ENCODE data around the gene ENOPH1. TPM values are rescaled to one million over a fixed set of nuclear protein-coding genes. Genes with fewer than 3 reads are reported as not detected.

ENOPH1 gene
- total RNA-seq, 1 experiment from 2014 or later: 78.3 TPM

- TF ChIP-seq USF2 (CRISPR knock-in tag; IDR thresholded peaks at IDR 0.05) (no peak), ZNF219 (CRISPR knock-in tag; IDR thresholded peaks at IDR 0.05; ENCODE audit: borderline replicate concordance) (0 out of 2 replicates have a peak, but pooled peaks have one; percentile 58)
Measured at GRCh38 chr4:82429728-82430192, 630 bp upstream of the ENOPH1 start (continued).

- POLR2A ChIA-PET: interaction anchor here (0.6 to 1.5 kb wide), 4 partner anchors 9 to 140 kb away, joined by 3 to 4 read pairs (median 4); partner anchors contain the start of gene HNRNPD
- DNase-seq (ENCODE audit: low spot score) (peak; percentile 60), ATAC-seq (no peak)
- Mint-ChIP-seq H3K27ac (peak overlapping the region; percentile 95), H3K4me3 (peak overlapping the region; percentile 93), H3K27me3 (ENCODE audit: low read depth) (no peaks in the 10 kb centered on the region; the same call in 1 of the 2 replicates), H3K9me3 (no peaks in the 10 kb centered on the region), H3K36me3 (peaks cover 53% of the 10 kb centered on the region), H3K4me1 (peaks cover 52% of the 10 kb centered on the region)
- TF ChIP-seq CREM (CRISPR knock-in tag; IDR thresholded peaks at IDR 0.05) (0 out of 2 replicates have a peak, but pooled peaks have one; percentile 7), CREB1 (CRISPR knock-in tag; IDR thresholded peaks at IDR 0.05) (no peak), ETV6 (CRISPR knock-in tag; IDR thresholded peaks at IDR 0.05) (0 out of 2 replicates have a peak, but pooled peaks have one; percentile 5), FOXP4 (CRISPR knock-in tag; IDR thresholded peaks at IDR 0.05) (peak; percentile 8; the same call in 1 of the 2 replicates), USF1 (CRISPR knock-in tag; IDR thresholded peaks at IDR 0.05) (no peak), ZNF416 (CRISPR knock-in tag; IDR thresholded peaks at IDR 0.05) (0 out of 2 replicates have a peak, but pooled peaks have one; percentile 54)
- CTCF ChIA-PET: interaction anchor here (0.6 to 1.0 kb wide), 4 partner anchors 10 to 146 kb away, joined by 3 to 5 read pairs (median 4); no protein-coding TSS in a partner anchor
Measured at GRCh38 chr4:82430964-82431745, 765 bp downstream of the ENOPH1 start.

- peaks cover 50% of the 10 kb centered on the region for H3K36me3 Mint-ChIP-seq
- H3K9me3 Mint-ChIP-seq: no peaks in the 10 kb centered on the region
- peak overlapping the region; percentile 93 for H3K4me3 Mint-ChIP-seq
- ATAC-seq: no peak
- H3K4me1 Mint-ChIP-seq: peaks cover 49% of the 10 kb centered on the region
- no peak for DNase-seq (ENCODE audit: low spot score)
- H3K27me3 Mint-ChIP-seq (ENCODE audit: low read depth): no peaks in the 10 kb centered on the region; the same call in 1 of the 2 replicates
- CTCF ChIA-PET: interaction anchor here (1.0 kb wide), 1 partner anchor 147 kb away, joined by 5 read pairs; no protein-coding TSS in a partner anchor
- POLR2A ChIA-PET: interaction anchor here (0.6 to 1.5 kb wide), 3 partner anchors 10 to 603 kb away, joined by 3 to 4 read pairs (median 4); no protein-coding TSS in a partner anchor
- H3K27ac Mint-ChIP-seq: no peak overlapping the region
- TF ChIP-seq NFATC4 (CRISPR knock-in tag; IDR thresholded peaks at IDR 0.05) (no peak), SMAD3 (CRISPR knock-in tag; IDR thresholded peaks at IDR 0.05; ENCODE audit: borderline replicate concordance) (no peak), TEAD1 (CRISPR knock-in tag; IDR thresholded peaks at IDR 0.05) (no peak), TEAD4 (CRISPR knock-in tag; IDR thresholded peaks at IDR 0.05) (no peak), NFE2L1 (CRISPR knock-in tag; IDR thresholded peaks at IDR 0.05) (no peak), CREB1 (CRISPR knock-in tag; IDR thresholded peaks at IDR 0.05) (no peak), JAZF1 (CRISPR knock-in tag; IDR thresholded peaks at IDR 0.05) (no peak), ATF2 (CRISPR knock-in tag; IDR thresholded peaks at IDR 0.05; ENCODE audit: borderline replicate concordance, low read depth) (no peak), ESRRA (CRISPR knock-in tag; IDR thresholded peaks at IDR 0.05; ENCODE audit: borderline replicate concordance) (no peak), USF2 (CRISPR knock-in tag; IDR thresholded peaks at IDR 0.05) (no peak), GABPB1 (CRISPR knock-in tag; IDR thresholded peaks at IDR 0.05) (no peak), RORB (CRISPR knock-in tag; IDR thresholded peaks at IDR 0.05) (no peak), STAT6 (CRISPR knock-in tag; conservative IDR thresholded peaks at IDR 0.05; ENCODE audit: low read depth) (no peak), EMX1 (CRISPR knock-in tag; IDR thresholded peaks at IDR 0.05) (no peak), HMGXB4 (CRISPR knock-in tag; IDR thresholded peaks at IDR 0.05) (no peak)
Measured at GRCh38 chr4:82431831-82432230, 1.4 kb downstream of the ENOPH1 start.

All from WTC11 (cell line).